Measurements from ENCODE around the gene PIK3R2. TPM values are rescaled to one million over a fixed set of nuclear protein-coding genes. Genes with fewer than 3 reads are reported as not detected.

The PIK3R2 gene
- total RNA-seq, 1 experiment from 2014 or later = 33.8 TPM

GRCh38 chr19:18197306-18197705, 44.3 kb downstream of the PIK3R2 start:
- CTCF ChIA-PET = interaction anchor here (0.6 to 0.7 kb wide), 2 partner anchors 214 to 364 kb away, joined by 4 to 5 read pairs; no protein-coding TSS in a partner anchor

GRCh38 chr19:18197941-18198340, 45.0 kb downstream of the PIK3R2 start:
- peak overlapping the region; percentile 3 for H3K27ac Mint-ChIP-seq (ENCODE audit: low read depth, unreplicated experiment)
- no peak overlapping the region for H3K4me3 Mint-ChIP-seq (ENCODE audit: unreplicated experiment)
- peaks cover 12% of the 10 kb centered on the region for H3K4me1 Mint-ChIP-seq (ENCODE audit: insufficient read depth, unreplicated experiment)
- intact Hi-C loops (cut with micrococcal nuclease) = no loop called here
- ChIA-PET POLR2A (no interaction called here), CTCF (interaction anchor here (0.7 kb wide), 1 partner anchor 363 kb away, joined by 4 read pairs; no protein-coding TSS in a partner anchor)
- no peak for TF ChIP-seq CTCF (IDR thresholded peaks at IDR 0.05; ENCODE audit: unreplicated experiment)
- no peaks in the 10 kb centered on the region for H3K27me3 Mint-ChIP-seq (ENCODE audit: insufficient read depth, unreplicated experiment)
- BruUV-seq (replicated peaks) = no TSS peak
- H3K9me3 Mint-ChIP-seq (ENCODE audit: unreplicated experiment) = no peaks in the 10 kb centered on the region
- no peak for DNase-seq (ENCODE audit: unreplicated experiment)
- peaks cover 44% of the 10 kb centered on the region for H3K36me3 Mint-ChIP-seq (ENCODE audit: insufficient read depth, unreplicated experiment)

More at GRCh38 chr19:18197306-18197705, 44.3 kb downstream of the PIK3R2 start:
- BruUV-seq (replicated peaks) = no TSS peak
- no peak overlapping the region for H3K4me3 Mint-ChIP-seq (ENCODE audit: unreplicated experiment)
- no peaks in the 10 kb centered on the region for H3K27me3 Mint-ChIP-seq (ENCODE audit: insufficient read depth, unreplicated experiment)
- no peaks in the 10 kb centered on the region for H3K9me3 Mint-ChIP-seq (ENCODE audit: unreplicated experiment)
- no peak for TF ChIP-seq CTCF (IDR thresholded peaks at IDR 0.05; ENCODE audit: unreplicated experiment)
- H3K4me1 Mint-ChIP-seq (ENCODE audit: insufficient read depth, unreplicated experiment) = peaks cover 12% of the 10 kb centered on the region
- POLR2A ChIA-PET = no interaction called here
- DNase-seq (ENCODE audit: unreplicated experiment) = no peak
- H3K27ac Mint-ChIP-seq (ENCODE audit: low read depth, unreplicated experiment) = no peak overlapping the region
- H3K36me3 Mint-ChIP-seq (ENCODE audit: insufficient read depth, unreplicated experiment) = peaks cover 44% of the 10 kb centered on the region
- intact Hi-C loops (cut with micrococcal nuclease) = no loop called here

GRCh38 chr19:18198374-18198773, 45.4 kb downstream of the PIK3R2 start:
- Mint-ChIP-seq H3K36me3 (ENCODE audit: insufficient read depth, unreplicated experiment) (peaks cover 44% of the 10 kb centered on the region), H3K4me1 (ENCODE audit: insufficient read depth, unreplicated experiment) (peaks cover 16% of the 10 kb centered on the region), H3K9me3 (ENCODE audit: unreplicated experiment) (no peaks in the 10 kb centered on the region), H3K27me3 (ENCODE audit: insufficient read depth, unreplicated experiment) (no peaks in the 10 kb centered on the region), H3K27ac (ENCODE audit: low read depth, unreplicated experiment) (peak overlapping the region; percentile 3), H3K4me3 (ENCODE audit: unreplicated experiment) (no peak overlapping the region)
- ChIA-PET CTCF (no interaction called here), POLR2A (no interaction called here)
- no peak for DNase-seq (ENCODE audit: unreplicated experiment)
- no peak for TF ChIP-seq CTCF (IDR thresholded peaks at IDR 0.05; ENCODE audit: unreplicated experiment)
- BruUV-seq (replicated peaks) = no TSS peak
- intact Hi-C loops (cut with micrococcal nuclease) = no loop called here

- Mint-ChIP-seq H3K27ac (ENCODE audit: low read depth, unreplicated experiment) (no peak overlapping the region), H3K36me3 (ENCODE audit: insufficient read depth, unreplicated experiment) (peaks cover 28% of the 10 kb centered on the region), H3K4me1 (ENCODE audit: insufficient read depth, unreplicated experiment) (peaks cover 5% of the 10 kb centered on the region), H3K27me3 (ENCODE audit: insufficient read depth, unreplicated experiment) (no peaks in the 10 kb centered on the region), H3K4me3 (ENCODE audit: unreplicated experiment) (peak overlapping the region; percentile 57), H3K9me3 (ENCODE audit: unreplicated experiment) (no peaks in the 10 kb centered on the region)
- BruUV-seq (replicated peaks) = no TSS peak
- intact Hi-C loops (cut with micrococcal nuclease) = no loop called here
- TF ChIP-seq CTCF (IDR thresholded peaks at IDR 0.05; ENCODE audit: unreplicated experiment) = no peak
- POLR2A ChIA-PET = interaction anchor here (0.9 to 5.6 kb wide), 3 partner anchors 9 to 79 kb away, joined by 3 to 147 read pairs (median 7); partner anchors contain the start of genes JUND and MPV17L2
- CTCF ChIA-PET = interaction anchor here (0.6 to 2.0 kb wide), 3 partner anchors 9 to 50 kb away, joined by 3 to 4 read pairs (median 3); partner anchors contain the start of gene MPV17L2
- DNase-seq (ENCODE audit: unreplicated experiment) = no peak
These were observed 49.4 kb downstream of the PIK3R2 start for GRCh38 chr19:18202397-18202777.

Measured in MCF 10A (cell line).